GM10248 (cell line): ENCODE results near the gene KCNJ5.

Experiments used
- CTCF ChIA-PET: fragments of 300-600 bp; sonication (Branson Sonifier 250); formaldehyde crosslinking; extraction: SDS; loops from one replicate; lab custom pipeline; 2021; ENCODE audit warnings: antibody characterized with exemption; lab: Yijun Ruan, JAX
- POLR2A ChIA-PET: fragments of 350-650 bp; sonication (Branson Sonifier 250); formaldehyde crosslinking; extraction: SDS; loops from one replicate; lab custom pipeline; 2020; ENCODE audit warnings: antibody characterized with exemption; lab: Yijun Ruan, JAX
- DNase-seq: peaks from one replicate; pipeline ENCODE4 v3.0.0; 2012; ENCODE audit errors: extremely low spot score
- TF ChIP-seq, protein P1 (sequence below): IDR thresholded peaks from 2 replicates; pipeline ENCODE4 v1.5.1; 2012; ENCODE audit warnings: mild to moderate bottlenecking, low read depth; ENCODE audit errors: extremely low read depth, missing control alignments, control extremely low read depth

Gene KCNJ5

DNA sequence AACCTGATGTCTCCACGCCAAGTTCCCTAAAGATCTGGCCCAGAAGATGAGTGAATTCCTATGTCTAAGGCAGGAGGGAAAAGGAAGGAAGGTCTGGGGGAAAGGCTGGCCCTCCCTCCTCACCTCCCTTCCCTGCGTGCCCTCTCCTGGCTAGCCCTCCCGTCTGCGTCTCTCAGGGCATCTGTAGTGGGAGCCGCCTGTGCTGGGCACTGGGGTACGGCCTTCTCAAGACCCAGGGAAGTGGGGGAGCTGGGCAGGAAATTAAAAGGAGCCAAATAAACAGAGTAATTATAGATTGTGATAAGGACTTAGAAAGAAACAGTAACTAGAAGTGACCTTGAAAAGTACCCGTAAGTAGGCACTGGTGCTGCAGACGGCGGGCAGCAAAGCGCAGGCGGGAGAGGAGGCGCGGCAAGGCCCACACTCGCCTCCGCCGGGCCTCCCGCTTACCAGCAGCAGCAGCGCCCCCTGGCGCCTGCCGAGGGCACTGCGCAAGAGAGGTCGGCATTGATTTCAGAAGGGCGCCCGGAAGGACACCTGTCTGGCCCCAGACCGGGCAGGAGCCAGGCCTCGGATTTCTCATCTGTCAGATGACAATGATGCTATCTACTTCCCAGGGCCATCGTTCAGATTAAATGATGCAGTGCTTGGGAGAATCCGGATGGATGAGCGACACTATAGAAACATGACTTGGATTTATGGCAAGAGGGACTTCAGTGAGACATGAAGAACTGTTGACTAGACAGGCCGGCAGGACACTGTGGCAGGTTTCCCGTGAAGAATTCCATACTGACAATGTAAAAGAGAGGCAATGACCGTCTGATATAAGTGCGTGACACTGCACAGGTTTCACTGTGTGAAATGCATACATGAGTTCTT is 31.4 kb upstream of the KCNJ5 start:
- peak; percentile 86 for DNase-seq
- TF ChIP-seq, protein P1, sequence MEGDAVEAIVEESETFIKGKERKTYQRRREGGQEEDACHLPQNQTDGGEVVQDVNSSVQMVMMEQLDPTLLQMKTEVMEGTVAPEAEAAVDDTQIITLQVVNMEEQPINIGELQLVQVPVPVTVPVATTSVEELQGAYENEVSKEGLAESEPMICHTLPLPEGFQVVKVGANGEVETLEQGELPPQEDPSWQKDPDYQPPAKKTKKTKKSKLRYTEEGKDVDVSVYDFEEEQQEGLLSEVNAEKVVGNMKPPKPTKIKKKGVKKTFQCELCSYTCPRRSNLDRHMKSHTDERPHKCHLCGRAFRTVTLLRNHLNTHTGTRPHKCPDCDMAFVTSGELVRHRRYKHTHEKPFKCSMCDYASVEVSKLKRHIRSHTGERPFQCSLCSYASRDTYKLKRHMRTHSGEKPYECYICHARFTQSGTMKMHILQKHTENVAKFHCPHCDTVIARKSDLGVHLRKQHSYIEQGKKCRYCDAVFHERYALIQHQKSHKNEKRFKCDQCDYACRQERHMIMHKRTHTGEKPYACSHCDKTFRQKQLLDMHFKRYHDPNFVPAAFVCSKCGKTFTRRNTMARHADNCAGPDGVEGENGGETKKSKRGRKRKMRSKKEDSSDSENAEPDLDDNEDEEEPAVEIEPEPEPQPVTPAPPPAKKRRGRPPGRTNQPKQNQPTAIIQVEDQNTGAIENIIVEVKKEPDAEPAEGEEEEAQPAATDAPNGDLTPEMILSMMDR = peak; percentile 94
- ChIA-PET POLR2A (no interaction called here), CTCF (interaction anchor here (0.9 to 6.4 kb wide), 14 partner anchors 9 to 703 kb away, joined by 3 to 35 read pairs (median 6); no protein-coding TSS in a partner anchor)

DNA sequence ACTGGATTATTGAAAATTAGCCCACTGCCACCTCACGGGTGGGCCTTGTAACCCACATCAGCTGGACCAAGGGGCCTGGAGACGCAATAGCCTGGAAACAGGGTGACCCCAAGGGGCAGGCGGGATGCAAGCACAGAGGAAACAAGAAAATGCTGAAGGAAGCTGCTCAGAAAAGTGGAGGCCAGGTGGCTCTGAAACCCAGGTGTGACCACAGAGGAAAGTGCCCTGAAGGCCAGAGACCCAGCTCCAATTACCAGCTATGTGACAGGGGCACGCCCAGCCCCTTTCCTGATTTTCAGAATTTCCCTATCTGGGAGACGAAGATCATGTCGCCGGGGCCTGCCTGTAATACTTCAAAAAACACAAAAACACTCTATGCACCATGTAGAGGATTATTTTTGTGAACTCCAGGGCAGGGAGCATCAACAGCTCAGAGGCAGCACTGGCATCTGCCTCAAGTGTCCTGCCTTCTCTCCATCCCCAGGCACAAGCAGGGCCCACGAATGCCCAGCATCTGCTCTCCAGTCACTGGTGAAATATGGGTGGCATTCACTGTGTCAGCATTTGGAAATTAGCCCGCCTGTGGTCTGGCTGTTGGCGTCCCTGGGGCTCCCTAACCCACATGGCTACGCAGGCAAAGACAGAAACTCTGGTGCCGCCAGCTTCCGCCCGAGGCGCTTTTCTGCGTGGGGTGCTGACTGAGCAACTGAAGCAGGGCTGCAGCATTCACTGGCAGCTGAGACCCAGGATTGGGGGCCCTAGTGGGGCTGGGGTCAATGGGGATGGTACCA is 30.4 kb upstream of the KCNJ5 start:
- TF ChIP-seq, protein P1 = no peak
- CTCF ChIA-PET = interaction anchor here (0.9 to 2.9 kb wide), 15 partner anchors 10 to 704 kb away, joined by 3 to 15 read pairs (median 4); no protein-coding TSS in a partner anchor
- no peak for DNase-seq
- POLR2A ChIA-PET = no interaction called here

DNA sequence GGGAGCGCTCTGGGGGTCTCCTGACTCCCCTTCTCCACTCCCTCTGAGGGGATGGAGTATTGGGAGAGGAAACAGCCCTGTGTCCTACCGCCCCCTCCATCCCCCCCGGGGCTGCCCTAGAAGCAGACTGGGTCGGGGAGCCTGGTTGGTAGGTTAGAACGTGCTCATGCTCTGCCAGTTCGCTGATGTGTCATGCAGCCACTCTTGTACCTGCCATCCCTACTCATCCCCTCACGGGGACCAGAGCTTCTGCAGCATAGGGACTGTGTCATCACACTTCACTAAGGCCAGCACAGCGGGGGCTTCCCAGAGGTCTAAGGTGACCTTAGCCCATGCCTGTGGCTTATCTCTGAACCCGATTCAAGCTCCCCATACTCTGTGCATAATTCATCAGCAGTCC is 28.8 kb upstream of the KCNJ5 start:
- POLR2A ChIA-PET = no interaction called here
- CTCF ChIA-PET = interaction anchor here (1.0 to 2.9 kb wide), 3 partner anchors 23 to 705 kb away, joined by 4 to 15 read pairs (median 11); no protein-coding TSS in a partner anchor
- no peak for DNase-seq
- TF ChIP-seq, protein P1 = no peak

DNA sequence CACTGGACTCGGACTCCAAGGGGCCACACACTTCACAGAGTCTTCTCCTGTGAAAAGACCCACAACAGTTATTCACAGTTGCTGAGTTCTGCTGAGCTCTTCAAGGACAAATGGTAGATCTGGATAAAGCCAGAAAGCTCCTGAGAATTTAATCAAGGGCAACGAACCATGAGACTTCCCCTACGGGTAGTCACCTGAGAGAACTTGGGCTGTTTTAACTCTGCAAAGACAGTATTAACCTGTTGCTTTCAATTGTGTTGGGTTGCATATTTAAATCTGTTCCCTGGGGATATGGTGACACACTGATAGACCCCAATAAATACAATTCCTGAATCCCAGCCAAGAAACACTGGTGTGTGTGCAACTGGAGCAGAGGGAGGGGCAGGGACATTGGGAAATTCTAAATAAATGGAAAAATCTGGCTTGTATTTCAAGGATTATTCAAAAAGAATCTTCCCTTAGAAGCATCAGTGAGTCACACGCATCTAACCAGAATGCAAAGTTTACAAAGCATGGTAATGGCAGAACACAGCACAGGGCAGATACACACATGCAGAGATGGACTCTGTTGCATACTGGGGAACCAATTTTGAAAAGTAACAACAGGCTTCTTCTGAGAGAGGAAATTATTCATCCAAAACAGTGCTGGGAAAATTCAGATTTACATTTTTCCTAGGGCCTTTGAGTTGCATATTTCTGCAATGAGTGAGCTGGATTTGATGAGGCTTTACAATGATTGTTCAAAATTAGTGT is 28.1 kb upstream of the KCNJ5 start:
- no peak for DNase-seq
- ChIA-PET CTCF (interaction anchor here (1.0 to 2.9 kb wide), 4 partner anchors 22 to 706 kb away, joined by 3 to 15 read pairs (median 8); no protein-coding TSS in a partner anchor), POLR2A (no interaction called here)
- TF ChIP-seq, protein P1 = no peak

DNA sequence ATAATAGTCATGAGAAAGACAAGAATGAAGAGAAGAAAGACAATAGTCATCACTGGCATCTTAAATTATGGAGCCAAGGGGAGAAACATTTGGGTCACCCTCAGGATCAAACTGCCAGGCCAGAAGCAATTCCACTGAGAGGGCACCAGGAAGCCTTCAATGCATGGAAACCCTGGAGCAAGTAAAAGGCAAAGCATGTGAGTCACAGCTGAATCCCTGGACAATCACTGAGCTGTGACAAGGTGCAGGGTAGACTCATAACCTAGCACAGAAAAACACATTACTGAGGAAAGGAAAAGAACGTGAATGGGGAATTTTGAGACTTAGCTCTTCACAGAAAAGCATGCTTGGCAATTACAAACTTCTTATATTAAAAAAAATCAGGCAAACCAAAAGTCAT is 25.7 kb upstream of the KCNJ5 start:
- TF ChIP-seq, protein P1 = no peak
- ChIA-PET CTCF (interaction anchor here (0.7 to 2.2 kb wide), 2 partner anchors 17 to 35 kb away, joined by 3 to 6 read pairs; no protein-coding TSS in a partner anchor), POLR2A (no interaction called here)
- no peak for DNase-seq
